HepG2 (cell line): ENCODE data around the gene FAIM2. TPM values are rescaled to one million over a fixed set of nuclear protein-coding genes. Genes with fewer than 3 reads are reported as not detected.

Source experiments
- BORCS8-MEF2B ChIP-seq: sonication (generic); formaldehyde crosslinking; IDR thresholded peaks from 2 replicates; pipeline ENCODE4 v1.8.0; 2022; ENCODE audit warnings: mild to moderate bottlenecking, missing genetic modification reagents
- CHD2 ChIP-seq: IDR thresholded peaks from 2 replicates; pipeline ENCODE4 v1.6.1; 2011; ENCODE audit warnings: low read depth, low read length, improper control_type of control experiment
- FLYWCH1 ChIP-seq: sonication (generic); formaldehyde crosslinking; IDR thresholded peaks from 2 replicates; pipeline ENCODE4 v1.8.1; 2023; ENCODE audit warnings: mild to moderate bottlenecking, missing genetic modification reagents
- HNRNPK ChIP-seq: fragments of 200-400 bp; formaldehyde crosslinking; IDR thresholded peaks from 2 replicates; pipeline ENCODE4 v1.6.1; 2018; ENCODE audit warnings: low read length, low read depth, moderate library complexity, mild to moderate bottlenecking; ENCODE audit not compliant: poor library complexity, severe bottlenecking
- PTBP1 ChIP-seq: fragments of 200-400 bp; formaldehyde crosslinking; IDR thresholded peaks from 2 replicates; pipeline ENCODE4 v1.6.1; 2018; ENCODE audit warnings: low read length, low read depth; ENCODE audit not compliant: poor library complexity, severe bottlenecking
- RCOR2 ChIP-seq: IDR thresholded peaks from 2 replicates; pipeline ENCODE4 v1.6.1; 2016; ENCODE audit warnings: missing biosample characterization, missing genetic modification reagents
- SUZ12 ChIP-seq: fragments of 150-350 bp; IDR thresholded peaks from 2 replicates; pipeline ENCODE4 v1.6.1; 2014; ENCODE audit warnings: low read depth, low read length
- TRIM24 ChIP-seq: sonication (generic); formaldehyde crosslinking; IDR thresholded peaks from 2 replicates; pipeline ENCODE4 v1.8.0; 2022; ENCODE audit warnings: mild to moderate bottlenecking, missing genetic modification reagents
- ZNF264 ChIP-seq: sonication (generic); formaldehyde crosslinking; IDR thresholded peaks from 2 replicates; pipeline ENCODE4 v1.4.0; 2020; ENCODE audit warnings: missing genetic modification reagents
- ZNF350 ChIP-seq: sonication (generic); formaldehyde crosslinking; IDR thresholded peaks from 2 replicates; pipeline ENCODE4 v1.4.0; 2020; ENCODE audit warnings: mild to moderate bottlenecking, low read depth, missing genetic modification reagents, borderline replicate concordance
- ZNF382 ChIP-seq: sonication (generic); formaldehyde crosslinking; IDR thresholded peaks from 2 replicates; pipeline ENCODE4 v1.5.0; 2020; ENCODE audit warnings: missing genetic modification reagents, mild to moderate bottlenecking, borderline replicate concordance
- ZSCAN21 ChIP-seq: sonication (generic); formaldehyde crosslinking; IDR thresholded peaks from 2 replicates; pipeline ENCODE4 v1.8.0; 2022; ENCODE audit warnings: mild to moderate bottlenecking, missing genetic modification reagents, moderate library complexity, borderline replicate concordance
- polyA plus RNA-seq, 8 experiments: library from polyadenylated mRNA; depleted of rRNA in 3 of 8; stranded (reverse) in 7 of 8; unstranded in 1 of 8; fragments of >200 nt; fragmentation: Illumina TruSeq in 4 of 8; extraction: Trizol in 4 of 8; gene quantifications; 2 replicates each; pipeline versions ENCODE4 v1.2.1 to v1.2.3, GENCODE V29; 2011 to 2016; ENCODE audit warnings: low read depth in 4 of 8, missing spikeins in 1 of 8, mixed read lengths in 1 of 8; ENCODE audit not compliant: insufficient read depth in 1 of 8
- total RNA-seq, 5 experiments: library from RNA; depleted of rRNA; stranded (reverse); fragments of >200 nt; fragmentation: Illumina TruSeq; extraction: Trizol; gene quantifications; 2 replicates each; pipeline ENCODE4 v1.2.3, GENCODE V29; 2016; ENCODE audit warnings: low read depth in 1 of 5
- TF ChIP-seq, protein P1 (sequence below): sonication (generic); formaldehyde crosslinking; IDR thresholded peaks from 2 replicates; pipeline ENCODE4 v1.4.0; 2020; ENCODE audit warnings: missing genetic modification reagents
- TF ChIP-seq, protein P2 (sequence below): sonication (generic); formaldehyde crosslinking; IDR thresholded peaks from 2 replicates; pipeline ENCODE4 v1.9.0; 2021; ENCODE audit warnings: missing genetic modification reagents, borderline replicate concordance
- TF ChIP-seq, protein P3 (sequence below): sonication (generic); formaldehyde crosslinking; IDR thresholded peaks from 2 replicates; pipeline ENCODE4 v1.4.0; 2020; ENCODE audit warnings: mild to moderate bottlenecking, missing genetic modification reagents
- TF ChIP-seq, protein P4 (sequence below): sonication (generic); formaldehyde crosslinking; IDR thresholded peaks from 2 replicates; pipeline ENCODE4 v1.4.0; 2020; ENCODE audit warnings: missing genetic modification reagents

The FAIM2 gene
- total and polyA plus RNA-seq, 2 of the 13 experiments (the other 11 are each of a cell fraction or from before 2014, with no cell fraction given): not detected

DNA sequence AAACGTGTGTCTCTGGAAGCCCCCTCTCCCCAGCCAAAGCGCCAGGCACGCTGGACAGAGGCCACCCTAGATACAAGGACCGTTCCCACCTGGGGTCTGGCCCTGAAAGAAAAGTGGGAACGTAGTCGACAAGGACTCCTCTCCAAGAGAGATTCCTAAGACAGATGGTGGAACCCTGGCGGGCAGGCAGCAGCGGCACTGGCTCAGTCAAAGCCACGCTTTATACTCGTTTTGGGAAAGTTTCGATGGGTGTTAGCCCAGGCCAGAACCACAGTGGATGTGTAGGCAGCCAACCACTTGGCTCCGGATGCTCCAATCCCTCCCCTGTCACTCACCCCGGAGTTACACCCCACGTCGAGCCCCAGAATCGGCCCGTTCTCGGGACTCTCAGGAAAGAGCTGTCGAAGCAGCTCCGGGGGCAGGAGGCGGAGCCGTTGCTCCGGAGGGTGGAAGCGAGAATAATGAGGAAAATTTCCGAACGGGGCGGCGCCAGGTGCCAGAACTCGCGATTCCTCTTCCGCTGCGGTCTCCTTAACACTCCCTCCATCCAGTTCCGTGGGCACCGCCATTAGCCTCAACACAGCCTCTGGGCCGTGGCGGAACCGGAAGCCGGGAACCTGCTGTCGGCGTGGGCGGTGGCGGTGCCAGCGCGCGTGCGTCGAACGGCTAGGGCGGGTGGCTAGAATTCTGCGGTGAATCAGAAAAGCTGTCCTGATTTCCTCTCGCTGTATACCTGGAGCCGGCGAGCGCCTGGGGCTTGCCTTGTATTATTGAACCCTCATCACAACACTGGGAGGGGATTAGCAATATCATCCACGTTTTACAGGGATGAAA lies 61.0 kb downstream of the FAIM2 start, which contains the start of gene BCDIN3D (continued):
- TF ChIP-seq, protein P1, sequence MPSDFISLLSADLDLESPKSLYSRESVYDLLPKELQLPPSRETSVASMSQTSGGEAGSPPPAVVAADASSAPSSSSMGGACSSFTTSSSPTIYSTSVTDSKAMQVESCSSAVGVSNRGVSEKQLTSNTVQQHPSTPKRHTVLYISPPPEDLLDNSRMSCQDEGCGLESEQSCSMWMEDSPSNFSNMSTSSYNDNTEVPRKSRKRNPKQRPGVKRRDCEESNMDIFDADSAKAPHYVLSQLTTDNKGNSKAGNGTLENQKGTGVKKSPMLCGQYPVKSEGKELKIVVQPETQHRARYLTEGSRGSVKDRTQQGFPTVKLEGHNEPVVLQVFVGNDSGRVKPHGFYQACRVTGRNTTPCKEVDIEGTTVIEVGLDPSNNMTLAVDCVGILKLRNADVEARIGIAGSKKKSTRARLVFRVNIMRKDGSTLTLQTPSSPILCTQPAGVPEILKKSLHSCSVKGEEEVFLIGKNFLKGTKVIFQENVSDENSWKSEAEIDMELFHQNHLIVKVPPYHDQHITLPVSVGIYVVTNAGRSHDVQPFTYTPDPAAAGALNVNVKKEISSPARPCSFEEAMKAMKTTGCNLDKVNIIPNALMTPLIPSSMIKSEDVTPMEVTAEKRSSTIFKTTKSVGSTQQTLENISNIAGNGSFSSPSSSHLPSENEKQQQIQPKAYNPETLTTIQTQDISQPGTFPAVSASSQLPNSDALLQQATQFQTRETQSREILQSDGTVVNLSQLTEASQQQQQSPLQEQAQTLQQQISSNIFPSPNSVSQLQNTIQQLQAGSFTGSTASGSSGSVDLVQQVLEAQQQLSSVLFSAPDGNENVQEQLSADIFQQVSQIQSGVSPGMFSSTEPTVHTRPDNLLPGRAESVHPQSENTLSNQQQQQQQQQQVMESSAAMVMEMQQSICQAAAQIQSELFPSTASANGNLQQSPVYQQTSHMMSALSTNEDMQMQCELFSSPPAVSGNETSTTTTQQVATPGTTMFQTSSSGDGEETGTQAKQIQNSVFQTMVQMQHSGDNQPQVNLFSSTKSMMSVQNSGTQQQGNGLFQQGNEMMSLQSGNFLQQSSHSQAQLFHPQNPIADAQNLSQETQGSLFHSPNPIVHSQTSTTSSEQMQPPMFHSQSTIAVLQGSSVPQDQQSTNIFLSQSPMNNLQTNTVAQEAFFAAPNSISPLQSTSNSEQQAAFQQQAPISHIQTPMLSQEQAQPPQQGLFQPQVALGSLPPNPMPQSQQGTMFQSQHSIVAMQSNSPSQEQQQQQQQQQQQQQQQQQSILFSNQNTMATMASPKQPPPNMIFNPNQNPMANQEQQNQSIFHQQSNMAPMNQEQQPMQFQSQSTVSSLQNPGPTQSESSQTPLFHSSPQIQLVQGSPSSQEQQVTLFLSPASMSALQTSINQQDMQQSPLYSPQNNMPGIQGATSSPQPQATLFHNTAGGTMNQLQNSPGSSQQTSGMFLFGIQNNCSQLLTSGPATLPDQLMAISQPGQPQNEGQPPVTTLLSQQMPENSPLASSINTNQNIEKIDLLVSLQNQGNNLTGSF (CRISPR knock-in tag): peak; percentile 60
- peak; percentile 81; the same call in 1 of the 2 replicates for TF ChIP-seq ZNF264
- TF ChIP-seq TRIM24: no peak
- TF ChIP-seq, protein P2, sequence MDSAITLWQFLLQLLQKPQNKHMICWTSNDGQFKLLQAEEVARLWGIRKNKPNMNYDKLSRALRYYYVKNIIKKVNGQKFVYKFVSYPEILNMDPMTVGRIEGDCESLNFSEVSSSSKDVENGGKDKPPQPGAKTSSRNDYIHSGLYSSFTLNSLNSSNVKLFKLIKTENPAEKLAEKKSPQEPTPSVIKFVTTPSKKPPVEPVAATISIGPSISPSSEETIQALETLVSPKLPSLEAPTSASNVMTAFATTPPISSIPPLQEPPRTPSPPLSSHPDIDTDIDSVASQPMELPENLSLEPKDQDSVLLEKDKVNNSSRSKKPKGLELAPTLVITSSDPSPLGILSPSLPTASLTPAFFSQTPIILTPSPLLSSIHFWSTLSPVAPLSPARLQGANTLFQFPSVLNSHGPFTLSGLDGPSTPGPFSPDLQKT (CRISPR knock-in tag): no peak
- TF ChIP-seq CHD2: peak; percentile 62; the same call in 1 of the 2 replicates
- TF ChIP-seq, protein P3, sequence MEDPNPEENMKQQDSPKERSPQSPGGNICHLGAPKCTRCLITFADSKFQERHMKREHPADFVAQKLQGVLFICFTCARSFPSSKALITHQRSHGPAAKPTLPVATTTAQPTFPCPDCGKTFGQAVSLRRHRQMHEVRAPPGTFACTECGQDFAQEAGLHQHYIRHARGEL (CRISPR knock-in tag): no peak
- no peak for TF ChIP-seq SUZ12
- peak; percentile 56; the same call in 1 of the 2 replicates for TF ChIP-seq ZNF350
- TF ChIP-seq HNRNPK: no peak
- TF ChIP-seq RCOR2 (CRISPR knock-in tag): no peak
- no peak for TF ChIP-seq BORCS8-MEF2B (CRISPR knock-in tag)
- TF ChIP-seq ZSCAN21: peak; percentile 60; the same call in 1 of the 2 replicates
- TF ChIP-seq PTBP1: no peak
- TF ChIP-seq, protein P4, sequence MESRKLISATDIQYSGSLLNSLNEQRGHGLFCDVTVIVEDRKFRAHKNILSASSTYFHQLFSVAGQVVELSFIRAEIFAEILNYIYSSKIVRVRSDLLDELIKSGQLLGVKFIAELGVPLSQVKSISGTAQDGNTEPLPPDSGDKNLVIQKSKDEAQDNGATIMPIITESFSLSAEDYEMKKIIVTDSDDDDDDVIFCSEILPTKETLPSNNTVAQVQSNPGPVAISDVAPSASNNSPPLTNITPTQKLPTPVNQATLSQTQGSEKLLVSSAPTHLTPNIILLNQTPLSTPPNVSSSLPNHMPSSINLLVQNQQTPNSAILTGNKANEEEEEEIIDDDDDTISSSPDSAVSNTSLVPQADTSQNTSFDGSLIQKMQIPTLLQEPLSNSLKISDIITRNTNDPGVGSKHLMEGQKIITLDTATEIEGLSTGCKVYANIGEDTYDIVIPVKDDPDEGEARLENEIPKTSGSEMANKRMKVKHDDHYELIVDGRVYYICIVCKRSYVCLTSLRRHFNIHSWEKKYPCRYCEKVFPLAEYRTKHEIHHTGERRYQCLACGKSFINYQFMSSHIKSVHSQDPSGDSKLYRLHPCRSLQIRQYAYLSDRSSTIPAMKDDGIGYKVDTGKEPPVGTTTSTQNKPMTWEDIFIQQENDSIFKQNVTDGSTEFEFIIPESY (CRISPR knock-in tag): no peak
- no peak for TF ChIP-seq ZNF382 (CRISPR knock-in tag)
- TF ChIP-seq FLYWCH1: no peak
